Suprapubic skin (tissue), 4 donors: ENCODE data around the gene EMC6. TPM values are rescaled to one million over a fixed set of nuclear protein-coding genes. Genes with fewer than 3 reads are reported as not detected.
A peak's percentile ranks its signal among the peaks of the same experiment; 100 is the strongest.

Source experiments
- DNase-seq, 2 donors: peaks; one replicate each; pipeline ENCODE4 v3.0.0-alpha.2; 2019; ENCODE audit warnings: low spot score in 2 of 2
- H3K27ac ChIP-seq: fragments of 200-600 bp; sonication (generic); one replicate; pipeline ENCODE4 v1.5.1; 2019
- H3K27me3 ChIP-seq: fragments of 200-600 bp; sonication (generic); one replicate; pipeline ENCODE4 v1.5.1; 2019
- H3K36me3 ChIP-seq: fragments of 200-600 bp; sonication (generic); one replicate; pipeline ENCODE4 v1.5.1; 2019
- H3K4me1 ChIP-seq: fragments of 200-600 bp; sonication (generic); one replicate; pipeline ENCODE4 v1.5.1; 2019
- H3K4me3 ChIP-seq: fragments of 200-600 bp; sonication (generic); one replicate; pipeline ENCODE4 v1.5.1; 2019; ENCODE audit warnings: mild to moderate bottlenecking
- H3K9me3 ChIP-seq: fragments of 200-600 bp; sonication (generic); one replicate; pipeline ENCODE4 v1.5.1; 2019
- CTCF ChIP-seq, 2 donors: fragments of 200-600 bp in 1 of 2; fragments of 450-650 bp in 1 of 2; sonication (generic) in 1 of 2; IDR thresholded peaks; one replicate each; pipeline ENCODE4 v1.5.1; 2016 to 2019; ENCODE audit warnings: antibody characterized with exemption in 2 of 2, mild to moderate bottlenecking in 1 of 2, moderate library complexity in 1 of 2
- EP300 ChIP-seq: sonication (generic); formaldehyde crosslinking; IDR thresholded peaks from one replicate; pipeline ENCODE4 v1.6.1; 2017; ENCODE audit warnings: antibody characterized with exemption
- POLR2A ChIP-seq, 2 donors: fragments of 450-650 bp; IDR thresholded peaks; one replicate each; pipeline ENCODE4 v1.6.1; 2017; ENCODE audit warnings: antibody characterized with exemption in 2 of 2, mild to moderate bottlenecking in 2 of 2, moderate library complexity in 2 of 2
- POLR2AphosphoS5 ChIP-seq, 3 donors: sonication (generic); formaldehyde crosslinking; IDR thresholded peaks; one replicate each; pipeline ENCODE4 v1.6.1; 2017; ENCODE audit warnings: antibody characterized with exemption in 3 of 3
- WGBS: methylation state at CpG from one replicate; pipeline ENCODE4 v1.1.5; 2018; 5-methylcytosine and 5-hydroxymethylcytosine counted together
- total RNA-seq, 4 donors: library from RNA; depleted of rRNA; stranded (reverse); fragments of >200 nt; gene quantifications; one replicate each; pipeline ENCODE4 v1.1.0, GENCODE V29; 2016

Gene EMC6
- total RNA-seq, 4 donors from 2014 or later = 3.3 to 17.6 (median 10.4) TPM

DNA sequence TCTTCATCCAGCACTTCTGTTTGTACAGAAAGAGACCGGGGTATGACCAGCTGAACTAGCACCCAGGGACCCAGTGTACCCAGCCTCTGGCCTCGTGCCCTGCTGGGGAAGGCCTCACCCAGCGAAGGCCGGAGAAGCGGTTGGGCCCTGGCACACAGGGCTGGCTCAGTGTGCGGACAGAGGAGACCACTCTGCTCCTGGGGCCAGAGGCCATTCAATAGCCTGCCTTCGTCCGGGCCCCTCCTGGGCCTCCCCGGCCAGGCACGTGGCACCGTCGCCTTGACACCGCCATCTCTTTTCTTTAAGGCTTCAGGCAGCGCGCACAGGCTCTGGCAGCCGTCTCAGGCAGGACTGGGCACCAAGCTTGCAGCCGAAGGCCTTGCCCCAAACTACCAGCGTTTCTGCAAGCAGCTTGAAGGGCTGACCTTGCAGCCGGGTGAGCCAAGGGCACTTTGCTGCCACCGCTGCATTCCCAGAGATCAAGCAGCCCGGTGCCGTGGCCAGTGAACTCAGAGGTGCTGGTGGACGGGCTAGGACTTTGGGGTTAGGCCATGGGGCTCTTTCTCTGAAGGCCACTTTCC lies 8.2 kb upstream of the EMC6 start:
- Histone ChIP-seq H3K36me3 (peaks cover 55% of the 10 kb centered on the region), H3K9me3 (no peaks in the 10 kb centered on the region), H3K27me3 (no peaks in the 10 kb centered on the region), H3K4me3 (no peak overlapping the region), H3K27ac (peak overlapping the region; percentile 85), H3K4me1 (peaks cover 35% of the 10 kb centered on the region)
- whole genome bisulfite sequencing = 41% methylated on average over 11 of the region's 23 CpGs
- no peak for DNase-seq
- TF ChIP-seq POLR2A (IDR thresholded peaks at IDR 0.05) = no peak
- TF ChIP-seq POLR2AphosphoS5 (IDR thresholded peaks at IDR 0.05) = no peak
- no peak for TF ChIP-seq CTCF (IDR thresholded peaks at IDR 0.05)
- no peak for TF ChIP-seq EP300

DNA sequence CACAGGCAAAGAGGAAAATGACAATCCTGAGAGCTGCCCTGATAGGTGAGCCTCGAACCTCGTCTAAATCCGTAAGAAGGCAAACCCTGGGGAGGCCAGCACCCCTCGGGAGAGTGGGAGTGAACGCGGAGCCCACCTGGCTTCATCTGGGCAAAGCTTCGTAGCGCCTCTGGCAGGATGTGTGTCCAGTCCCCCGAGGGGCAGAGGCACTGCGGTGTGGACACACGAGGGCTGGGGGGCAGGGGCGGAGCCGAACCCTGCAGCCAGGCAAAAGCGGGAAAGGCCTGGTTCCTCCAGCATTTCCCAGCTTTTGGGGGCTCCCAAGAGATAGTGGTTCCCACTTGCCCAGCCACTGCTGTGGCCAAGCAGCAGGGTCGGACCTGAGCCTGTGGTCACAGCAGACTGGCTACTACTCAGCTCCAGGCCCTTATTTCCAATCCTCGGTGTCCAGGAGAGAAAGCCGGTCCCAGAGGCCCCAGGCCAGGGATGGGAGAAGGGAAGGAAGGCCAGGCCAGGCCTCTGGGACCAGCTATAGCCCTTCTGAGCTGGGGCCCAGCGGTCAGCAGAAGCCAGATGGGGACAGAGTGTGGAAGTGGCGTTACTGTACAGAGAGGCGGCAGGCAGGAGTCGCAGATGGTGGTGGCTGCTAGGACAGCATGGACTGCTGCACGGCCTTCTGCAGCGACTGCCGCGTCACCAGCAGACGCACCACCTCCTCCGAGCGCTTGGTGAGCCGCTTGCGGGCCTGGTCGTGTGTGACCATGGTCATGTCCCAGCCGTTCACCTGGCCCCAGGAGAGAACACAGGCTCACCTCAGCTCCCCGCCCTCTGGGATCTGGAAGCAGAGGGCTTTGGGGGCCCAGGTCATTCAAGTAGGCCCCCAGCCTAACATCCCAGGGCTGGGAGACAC lies 5.3 kb upstream of the EMC6 start:
- no peak for TF ChIP-seq POLR2AphosphoS5 (IDR thresholded peaks at IDR 0.05)
- TF ChIP-seq POLR2A (IDR thresholded peaks at IDR 0.05) = no peak
- no peak for TF ChIP-seq EP300
- TF ChIP-seq CTCF (IDR thresholded peaks at IDR 0.05) = no peak
- Histone ChIP-seq H3K9me3 (no peaks in the 10 kb centered on the region), H3K4me1 (peaks cover 48% of the 10 kb centered on the region), H3K27ac (no peak overlapping the region), H3K27me3 (no peaks in the 10 kb centered on the region), H3K4me3 (no peak overlapping the region), H3K36me3 (peaks cover 47% of the 10 kb centered on the region)
- 90% methylated on average over 19 of the region's 33 CpGs for WGBS
- no peak for DNase-seq

DNA sequence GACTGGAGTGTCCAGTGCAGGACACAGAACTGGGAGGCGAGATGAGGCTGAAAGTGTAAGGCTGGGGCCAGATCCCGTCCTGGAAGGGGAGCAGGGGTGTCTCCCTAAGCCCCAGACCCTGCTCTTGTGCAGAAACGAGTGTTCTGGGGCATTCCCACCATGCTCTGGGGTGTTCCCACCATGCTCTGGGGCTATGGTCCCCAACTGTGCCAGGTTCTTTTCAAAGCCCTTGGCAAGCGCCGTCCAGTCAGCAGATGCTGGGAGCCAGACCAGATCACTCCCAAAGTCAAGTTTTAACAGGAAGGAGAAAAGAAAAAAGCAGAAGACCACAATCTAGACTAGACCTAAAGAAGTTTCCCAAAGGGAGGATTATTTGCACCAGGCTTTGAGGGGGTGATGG lies 2.8 kb upstream of the EMC6 start:
- Histone ChIP-seq H3K27ac (peak overlapping the region; percentile 95), H3K4me1 (peaks cover 38% of the 10 kb centered on the region)

DNA sequence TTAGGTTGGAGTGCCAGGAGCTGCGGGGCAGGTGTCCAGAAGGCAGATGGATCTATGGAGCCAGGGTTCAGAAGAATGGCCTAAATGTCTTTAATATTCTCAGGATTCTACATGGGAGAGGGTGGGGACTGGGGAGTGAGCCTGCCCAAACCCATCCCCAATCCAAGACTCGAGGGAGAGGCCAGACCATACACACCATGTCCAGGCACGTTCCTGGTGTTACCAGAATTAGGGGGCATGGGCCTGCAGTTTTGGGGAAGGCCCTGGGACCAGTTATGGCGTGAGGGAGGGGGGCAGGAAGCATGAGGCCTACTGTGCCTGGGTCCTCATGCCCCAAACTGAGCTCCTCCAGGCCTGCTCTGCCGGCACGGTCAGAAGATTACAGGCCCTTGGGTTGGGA lies 2.1 kb upstream of the EMC6 start:
- Histone ChIP-seq H3K27me3 (no peaks in the 10 kb centered on the region), H3K9me3 (no peaks in the 10 kb centered on the region), H3K4me3 (peak overlapping the region; percentile 72), H3K36me3 (peaks cover 34% of the 10 kb centered on the region), H3K4me1 (peaks cover 38% of the 10 kb centered on the region), H3K27ac (peak overlapping the region; percentile 95)
- 39% methylated on average over 3 of the region's 6 CpGs for WGBS
- no peak for DNase-seq
- TF ChIP-seq CTCF (IDR thresholded peaks at IDR 0.05) (no peak), EP300 (no peak), POLR2AphosphoS5 (IDR thresholded peaks at IDR 0.05) (no peak), POLR2A (IDR thresholded peaks at IDR 0.05) (no peak)

More for the DNA sequence above, 2.8 kb upstream of the EMC6 start:
- Histone ChIP-seq H3K9me3 (no peaks in the 10 kb centered on the region), H3K27me3 (no peaks in the 10 kb centered on the region), H3K4me3 (peak overlapping the region; percentile 72), H3K36me3 (peaks cover 40% of the 10 kb centered on the region)
- no peak for DNase-seq
- WGBS = 54% methylated on average over 5 of the region's 5 CpGs
- TF ChIP-seq POLR2AphosphoS5 (IDR thresholded peaks at IDR 0.05) (no peak), EP300 (no peak), CTCF (IDR thresholded peaks at IDR 0.05) (no peak), POLR2A (IDR thresholded peaks at IDR 0.05) (no peak)
